ENCODE data around the gene ARHGAP42. TPM values are rescaled to one million over a fixed set of nuclear protein-coding genes. Genes with fewer than 3 reads are reported as not detected.

The ARHGAP42 gene
- total RNA-seq, 4 donors from 2014 or later = 7.6 to 22.2 (median 14.6) TPM

DNA sequence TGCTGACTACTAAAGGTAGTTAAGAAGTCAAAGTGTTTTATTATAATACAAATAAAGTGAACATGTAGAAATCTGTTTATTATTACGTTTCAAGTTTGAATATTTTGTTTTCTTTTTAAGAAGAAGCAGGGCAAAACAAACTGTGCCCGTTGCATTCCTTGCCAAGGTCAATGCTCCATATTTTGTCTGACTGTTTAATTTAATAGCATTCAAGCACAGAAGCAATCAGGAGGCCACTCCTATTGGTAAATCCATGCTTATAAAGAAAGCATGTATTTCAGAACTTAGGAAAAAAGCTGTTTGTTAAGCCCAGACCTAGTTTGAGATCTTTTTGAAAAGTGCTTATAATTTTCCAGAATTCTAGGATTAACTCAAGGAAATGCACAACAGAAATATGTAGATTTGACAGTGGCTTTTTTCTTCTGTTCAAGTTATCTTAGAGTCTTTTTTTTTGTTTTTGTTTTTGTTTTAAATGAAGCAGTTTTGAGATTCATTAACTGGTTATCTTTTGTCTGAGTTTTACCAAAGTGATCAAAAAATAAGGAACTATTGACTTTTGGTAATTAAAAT, 51.7 kb downstream of the ARHGAP42 start:
- no peak for DNase-seq (ENCODE audit: low spot score in 2 of 2)
- WGBS, 2 donors = 32 to 45% methylated on average over 2 of the region's 2 CpGs
- no peak overlapping the region for H3K4me3 ChIP-seq (ENCODE audit: low read depth, poor library complexity, severe bottlenecking)
- intact Hi-C loops (cut with DNase I; ENCODE audit: low total_unique reads) = no loop called here
- TF ChIP-seq POLR2A (IDR thresholded peaks at IDR 0.05) = no peak
- TF ChIP-seq CTCF (IDR thresholded peaks at IDR 0.05) = no peak

GRCh38 chr11:100739666-100740065, 52.6 kb downstream of the ARHGAP42 start:
- WGBS, 2 donors = 72% methylated on average over 3 of the region's 3 CpGs
- DNase-seq (ENCODE audit: low spot score in 2 of 2) = no peak
- intact Hi-C loops (cut with DNase I; ENCODE audit: low total_unique reads) = no loop called here

DNA sequence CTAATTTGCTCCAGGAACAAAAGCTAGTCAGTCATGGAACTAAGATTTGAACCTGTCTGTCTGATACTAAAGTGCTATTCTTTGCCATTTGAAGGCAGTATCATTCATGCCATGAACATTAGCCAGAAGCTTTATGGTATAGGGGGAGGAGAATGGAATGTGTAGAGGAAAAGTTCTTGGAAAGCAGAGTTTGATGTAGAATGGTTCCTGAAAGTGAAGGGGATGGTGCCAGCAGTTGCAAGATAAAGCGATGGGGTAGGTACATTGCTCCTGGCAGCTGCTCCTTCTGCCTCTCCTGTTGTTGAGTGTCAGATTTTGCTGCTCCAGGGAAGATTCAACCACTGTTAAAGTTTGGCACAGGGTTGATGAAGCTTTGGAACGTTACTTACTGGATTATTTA, 53.4 kb downstream of the ARHGAP42 start:
- no peak overlapping the region for H3K4me3 ChIP-seq (ENCODE audit: low read depth, poor library complexity, severe bottlenecking)
- 31 to 39% methylated on average over 2 of the region's 2 CpGs for WGBS, 2 donors
- no peak for TF ChIP-seq CTCF (IDR thresholded peaks at IDR 0.05)
- TF ChIP-seq POLR2A (IDR thresholded peaks at IDR 0.05) = no peak
- intact Hi-C loops (cut with DNase I; ENCODE audit: low total_unique reads) = no loop called here
- DNase-seq (ENCODE audit: low spot score in 2 of 2) = no peak

More at GRCh38 chr11:100739666-100740065, 52.6 kb downstream of the ARHGAP42 start:
- no peak overlapping the region for H3K4me3 ChIP-seq (ENCODE audit: low read depth, poor library complexity, severe bottlenecking)
- TF ChIP-seq CTCF (IDR thresholded peaks at IDR 0.05) = no peak
- no peak for TF ChIP-seq POLR2A (IDR thresholded peaks at IDR 0.05)

DNA sequence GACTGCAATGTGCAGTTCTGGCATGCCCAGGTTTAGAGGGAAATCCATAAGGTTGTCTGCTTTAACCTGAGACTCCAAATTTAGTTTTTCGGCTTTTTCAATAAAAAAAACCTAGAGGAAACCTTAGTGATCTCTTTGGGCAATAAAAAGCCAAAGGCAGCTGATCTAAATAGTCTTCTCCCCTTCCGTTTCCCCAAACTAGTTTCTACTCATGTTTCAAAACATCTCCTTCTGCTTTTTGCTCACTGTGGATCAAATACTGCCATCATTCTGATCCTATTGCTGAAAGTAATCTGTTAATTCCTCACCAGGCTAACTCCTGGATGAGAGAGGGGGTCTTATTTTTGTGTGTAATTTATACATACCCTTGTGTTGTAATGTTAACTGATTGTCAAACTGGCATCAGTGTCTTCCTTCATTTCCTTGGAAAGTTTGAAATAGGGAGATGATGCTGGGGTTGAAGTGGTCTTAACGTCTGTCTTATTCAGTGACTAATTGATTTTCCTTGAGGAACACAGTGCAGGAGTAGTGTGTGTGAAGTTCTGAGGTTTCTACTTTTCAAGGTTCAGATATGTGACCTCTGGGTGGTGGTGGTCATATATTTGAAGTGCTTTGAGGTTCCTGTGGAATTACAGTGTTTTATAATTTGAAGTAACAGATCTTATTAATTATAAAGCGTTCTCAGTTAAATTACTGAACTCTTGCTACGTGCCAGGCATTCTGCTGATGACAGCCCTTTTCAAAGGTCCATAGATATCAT, 55.0 kb downstream of the ARHGAP42 start:
- DNase-seq (ENCODE audit: low spot score in 2 of 2) = no peak
- no peak for TF ChIP-seq CTCF (IDR thresholded peaks at IDR 0.05)
- TF ChIP-seq POLR2A (IDR thresholded peaks at IDR 0.05) = no peak
- 84 to 87% methylated on average over 5 of the region's 5 CpGs for WGBS, 2 donors

DNA sequence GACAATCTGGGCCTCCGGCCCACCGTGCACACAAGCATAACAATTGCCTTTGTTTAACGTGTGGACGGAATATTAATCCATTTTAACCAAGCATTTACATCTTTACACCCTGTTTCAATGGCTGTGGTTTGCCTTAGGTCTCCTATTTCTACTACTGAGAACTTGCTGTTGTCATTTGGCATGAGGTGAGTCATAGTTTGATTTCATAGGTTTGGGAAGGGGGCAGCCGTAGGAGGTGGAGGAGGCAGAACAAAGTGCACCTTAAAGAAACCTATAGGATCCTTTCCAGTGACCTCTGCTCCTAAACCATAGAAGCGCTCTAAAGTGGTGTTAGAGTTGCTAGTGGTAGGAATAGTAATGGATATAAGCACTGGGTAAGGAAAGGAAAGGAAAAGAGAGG, 59.4 kb downstream of the ARHGAP42 start:
- WGBS, 2 donors = 89 to 93% methylated on average over 6 of the region's 6 CpGs
- no peak overlapping the region for H3K4me3 ChIP-seq (ENCODE audit: low read depth, poor library complexity, severe bottlenecking)
- no peak for TF ChIP-seq POLR2A (IDR thresholded peaks at IDR 0.05)
- TF ChIP-seq CTCF (IDR thresholded peaks at IDR 0.05) = no peak
- intact Hi-C loops (cut with DNase I; ENCODE audit: low total_unique reads) = no loop called here
- DNase-seq (ENCODE audit: low spot score in 2 of 2) = no peak

More for the DNA sequence above, 55.0 kb downstream of the ARHGAP42 start:
- intact Hi-C loops (cut with DNase I; ENCODE audit: low total_unique reads) = no loop called here
- no peak overlapping the region for H3K4me3 ChIP-seq (ENCODE audit: low read depth, poor library complexity, severe bottlenecking)
